ENCODE results near the gene NEGR1.

GRCh38 chr1:71434240-71434639 lies 848.1 kb downstream of the NEGR1 start:
- TF ChIP-seq CTCF (IDR thresholded peaks at IDR 0.05; ENCODE audit: insufficient read depth, low read depth, low read length) (no peak), EZH2 (IDR thresholded peaks at IDR 0.05; ENCODE audit: insufficient read depth, low read length) (no peak)
